Measurements from ENCODE around the gene NUMA1. TPM values are rescaled to one million over a fixed set of nuclear protein-coding genes. Genes with fewer than 3 reads are reported as not detected.

NUMA1 gene
- total and polyA plus RNA-seq, 2 of the 13 experiments (the other 11 are each of a cell fraction or from before 2014, with no cell fraction given): 57.3 to 60.2 TPM

DNA sequence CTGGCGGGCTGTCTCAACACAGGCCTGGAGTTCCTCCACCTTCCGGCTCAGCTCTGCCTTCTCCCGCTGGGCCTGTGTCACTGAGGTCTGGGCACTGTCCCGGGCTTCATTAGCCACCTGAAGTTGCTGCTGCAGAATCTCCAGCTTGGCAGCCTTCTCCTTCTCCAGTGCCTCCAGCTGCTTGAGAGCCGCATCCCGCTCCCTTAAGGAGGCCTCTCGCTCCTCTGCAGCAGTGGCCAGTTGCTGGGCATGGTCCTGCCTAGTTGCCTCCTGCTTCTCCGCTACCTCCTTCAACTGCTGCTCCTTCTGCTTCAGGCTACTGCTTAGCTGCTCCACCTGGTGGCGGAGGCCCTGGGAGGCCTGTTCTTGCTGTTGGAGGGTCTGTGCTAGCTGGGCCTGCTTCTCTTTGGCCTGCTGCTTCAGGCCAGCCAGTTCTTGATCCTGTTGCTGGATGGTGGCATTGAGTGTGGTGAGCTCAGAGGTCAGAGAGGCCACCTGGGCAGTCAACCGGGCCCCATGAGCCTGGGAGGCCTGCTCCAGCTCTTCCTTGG is 64.8 kb downstream of the NUMA1 start (continued):
- no peak for TF ChIP-seq NAIF1 (CRISPR knock-in tag; IDR thresholded peaks at IDR 0.05; ENCODE audit: borderline replicate concordance)
- TF ChIP-seq KDM3A (CRISPR knock-in tag; IDR thresholded peaks at IDR 0.05; ENCODE audit: low read depth): no peak
- TF ChIP-seq, protein P1, sequence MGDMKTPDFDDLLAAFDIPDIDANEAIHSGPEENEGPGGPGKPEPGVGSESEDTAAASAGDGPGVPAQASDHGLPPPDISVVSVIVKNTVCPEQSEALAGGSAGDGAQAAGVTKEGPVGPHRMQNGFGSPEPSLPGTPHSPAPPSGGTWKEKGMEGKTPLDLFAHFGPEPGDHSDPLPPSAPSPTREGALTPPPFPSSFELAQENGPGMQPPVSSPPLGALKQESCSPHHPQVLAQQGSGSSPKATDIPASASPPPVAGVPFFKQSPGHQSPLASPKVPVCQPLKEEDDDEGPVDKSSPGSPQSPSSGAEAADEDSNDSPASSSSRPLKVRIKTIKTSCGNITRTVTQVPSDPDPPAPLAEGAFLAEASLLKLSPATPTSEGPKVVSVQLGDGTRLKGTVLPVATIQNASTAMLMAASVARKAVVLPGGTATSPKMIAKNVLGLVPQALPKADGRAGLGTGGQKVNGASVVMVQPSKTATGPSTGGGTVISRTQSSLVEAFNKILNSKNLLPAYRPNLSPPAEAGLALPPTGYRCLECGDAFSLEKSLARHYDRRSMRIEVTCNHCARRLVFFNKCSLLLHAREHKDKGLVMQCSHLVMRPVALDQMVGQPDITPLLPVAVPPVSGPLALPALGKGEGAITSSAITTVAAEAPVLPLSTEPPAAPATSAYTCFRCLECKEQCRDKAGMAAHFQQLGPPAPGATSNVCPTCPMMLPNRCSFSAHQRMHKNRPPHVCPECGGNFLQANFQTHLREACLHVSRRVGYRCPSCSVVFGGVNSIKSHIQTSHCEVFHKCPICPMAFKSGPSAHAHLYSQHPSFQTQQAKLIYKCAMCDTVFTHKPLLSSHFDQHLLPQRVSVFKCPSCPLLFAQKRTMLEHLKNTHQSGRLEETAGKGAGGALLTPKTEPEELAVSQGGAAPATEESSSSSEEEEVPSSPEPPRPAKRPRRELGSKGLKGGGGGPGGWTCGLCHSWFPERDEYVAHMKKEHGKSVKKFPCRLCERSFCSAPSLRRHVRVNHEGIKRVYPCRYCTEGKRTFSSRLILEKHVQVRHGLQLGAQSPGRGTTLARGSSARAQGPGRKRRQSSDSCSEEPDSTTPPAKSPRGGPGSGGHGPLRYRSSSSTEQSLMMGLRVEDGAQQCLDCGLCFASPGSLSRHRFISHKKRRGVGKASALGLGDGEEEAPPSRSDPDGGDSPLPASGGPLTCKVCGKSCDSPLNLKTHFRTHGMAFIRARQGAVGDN (CRISPR knock-in tag; IDR thresholded peaks at IDR 0.05): peak; percentile 34
- TF ChIP-seq ZNF576 (CRISPR knock-in tag; IDR thresholded peaks at IDR 0.05): no peak
- TF ChIP-seq YY1 (IDR thresholded peaks at IDR 0.05; ENCODE audit: insufficient read depth, insufficient replicate concordance, low read depth, low read length): no peak
- TF ChIP-seq GATAD2A (CRISPR knock-in tag; IDR thresholded peaks at IDR 0.05): no peak
- peak; percentile 40; the same call in 1 of the 2 replicates for TF ChIP-seq ZFX (CRISPR knock-in tag; IDR thresholded peaks at IDR 0.05; ENCODE audit: low read depth)
- no peak for TF ChIP-seq TBX2 (CRISPR knock-in tag; IDR thresholded peaks at IDR 0.05; ENCODE audit: borderline replicate concordance)
- TF ChIP-seq FOXO1 (CRISPR knock-in tag; IDR thresholded peaks at IDR 0.05): no peak
- TF ChIP-seq ZNF720 (CRISPR knock-in tag; IDR thresholded peaks at IDR 0.05): no peak
- no peak for TF ChIP-seq TBL1XR1 (IDR thresholded peaks at IDR 0.05; ENCODE audit: borderline replicate concordance, low read length, partially characterized antibody)
- TF ChIP-seq ERF (CRISPR knock-in tag; IDR thresholded peaks at IDR 0.05): no peak
- TF ChIP-seq ZMYM2 (CRISPR knock-in tag; IDR thresholded peaks at IDR 0.05): no peak
- no peak for TF ChIP-seq POLR2AphosphoS2 (IDR thresholded peaks at IDR 0.05; ENCODE audit: low read depth, low read length)
- TF ChIP-seq, protein P2, sequence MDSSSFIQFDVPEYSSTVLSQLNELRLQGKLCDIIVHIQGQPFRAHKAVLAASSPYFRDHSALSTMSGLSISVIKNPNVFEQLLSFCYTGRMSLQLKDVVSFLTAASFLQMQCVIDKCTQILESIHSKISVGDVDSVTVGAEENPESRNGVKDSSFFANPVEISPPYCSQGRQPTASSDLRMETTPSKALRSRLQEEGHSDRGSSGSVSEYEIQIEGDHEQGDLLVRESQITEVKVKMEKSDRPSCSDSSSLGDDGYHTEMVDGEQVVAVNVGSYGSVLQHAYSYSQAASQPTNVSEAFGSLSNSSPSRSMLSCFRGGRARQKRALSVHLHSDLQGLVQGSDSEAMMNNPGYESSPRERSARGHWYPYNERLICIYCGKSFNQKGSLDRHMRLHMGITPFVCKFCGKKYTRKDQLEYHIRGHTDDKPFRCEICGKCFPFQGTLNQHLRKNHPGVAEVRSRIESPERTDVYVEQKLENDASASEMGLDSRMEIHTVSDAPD (CRISPR knock-in tag; IDR thresholded peaks at IDR 0.05): no peak
- TF ChIP-seq ZBTB49 (CRISPR knock-in tag; IDR thresholded peaks at IDR 0.05; ENCODE audit: borderline replicate concordance): no peak
- no peak for TF ChIP-seq KLF12 (CRISPR knock-in tag; IDR thresholded peaks at IDR 0.05; ENCODE audit: borderline replicate concordance)
- no peak for TF ChIP-seq REPIN1 (CRISPR knock-in tag; IDR thresholded peaks at IDR 0.05; ENCODE audit: borderline replicate concordance, low read depth)
- TF ChIP-seq, protein P3, sequence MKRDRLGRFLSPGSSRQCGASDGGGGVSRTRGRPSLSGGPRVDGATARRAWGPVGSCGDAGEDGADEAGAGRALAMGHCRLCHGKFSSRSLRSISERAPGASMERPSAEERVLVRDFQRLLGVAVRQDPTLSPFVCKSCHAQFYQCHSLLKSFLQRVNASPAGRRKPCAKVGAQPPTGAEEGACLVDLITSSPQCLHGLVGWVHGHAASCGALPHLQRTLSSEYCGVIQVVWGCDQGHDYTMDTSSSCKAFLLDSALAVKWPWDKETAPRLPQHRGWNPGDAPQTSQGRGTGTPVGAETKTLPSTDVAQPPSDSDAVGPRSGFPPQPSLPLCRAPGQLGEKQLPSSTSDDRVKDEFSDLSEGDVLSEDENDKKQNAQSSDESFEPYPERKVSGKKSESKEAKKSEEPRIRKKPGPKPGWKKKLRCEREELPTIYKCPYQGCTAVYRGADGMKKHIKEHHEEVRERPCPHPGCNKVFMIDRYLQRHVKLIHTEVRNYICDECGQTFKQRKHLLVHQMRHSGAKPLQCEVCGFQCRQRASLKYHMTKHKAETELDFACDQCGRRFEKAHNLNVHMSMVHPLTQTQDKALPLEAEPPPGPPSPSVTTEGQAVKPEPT (CRISPR knock-in tag; IDR thresholded peaks at IDR 0.05; ENCODE audit: low read depth): no peak
